K562 (cell line): ENCODE data around the gene DHRS13. TPM values are rescaled to one million over a fixed set of nuclear protein-coding genes. Genes with fewer than 3 reads are reported as not detected.
"Not testable (repeated sequence)": the region's sequence is repeated elsewhere in the genome, so short reads cannot be mapped to it uniquely, and the experiment has no call there.

Experiments used
- ATAC-seq: fragments of 200-7000 bp; cut with Tn5 transposase; 3 replicates; pipeline ENCODE4 v1.9.1; 2020; ENCODE audit warnings: moderate library complexity
- BruUV-seq: library from RNA; stranded (reverse); fragments of 400-500 nt; replicated peaks from 2 replicates; lab custom pipeline; 2021; lab: Mats Ljungman, UMichigan
- CTCF ChIA-PET: fragments of 300-600 bp; formaldehyde crosslinking; extraction: SDS; loops from one replicate; lab custom pipeline; 2021; ENCODE audit warnings: low intra/inter-chr PET ratio; lab: Yijun Ruan, JAX
- POLR2A ChIA-PET: fragments of 300-600, 350-650 bp; sonication (Branson Sonifier 250); formaldehyde crosslinking; extraction: SDS; loops from one replicate; lab custom pipeline; 2021; ENCODE audit warnings: antibody characterized with exemption, inconsistent platforms; lab: Yijun Ruan, JAX
- DNase-seq, 4 experiments: peaks; one replicate each; pipeline versions ENCODE4 v3.0.0 to v3.0.0-alpha.2; 2011 to 2018; ENCODE audit warnings: low spot score in 3 of 4, mixed read lengths in 3 of 4; ENCODE audit errors: extremely low read depth in 1 of 4
- FAIRE-seq: peaks from 2 replicates; lab custom pipeline; 2011; peaks lifted over from hg19 to GRCh38; lab: Jason Lieb, UNC
- H2AFZ ChIP-seq: 2 replicates; pipeline ENCODE4 v1.6.0; 2011; ENCODE audit warnings: low read depth, low read length, control low read depth, inconsistent platforms
- H3K27ac ChIP-seq: fragments of 200-600 bp; 3 replicates; pipeline ENCODE4 v1.8.0; 2011; ENCODE audit warnings: low read depth, mild to moderate bottlenecking, control low read depth, inconsistent platforms, low read length, moderate library complexity, mixed read lengths; ENCODE audit errors: extremely low read depth
- H3K27me3 ChIP-seq, 2 experiments: fragments of 300-600 bp in 1 of 2; 2 replicates in 1 of 2; 3 replicates in 1 of 2; pipeline versions ENCODE4 v1.6.0 to v1.8.0; 2011; ENCODE audit warnings: inconsistent platforms in 2 of 2, low read length in 2 of 2, mild to moderate bottlenecking in 1 of 2, mixed read lengths in 1 of 2, moderate library complexity in 1 of 2; ENCODE audit not compliant: control insufficient read depth in 2 of 2, insufficient read depth in 2 of 2
- H3K36me3 ChIP-seq: fragments of 300-600 bp; 3 replicates; pipeline ENCODE4 v1.8.0; 2011; ENCODE audit warnings: mild to moderate bottlenecking, low read length, inconsistent platforms; ENCODE audit not compliant: control insufficient read depth, insufficient read depth
- H3K4me1 ChIP-seq, 2 experiments: fragments of 200-600 bp in 1 of 2; replicated peaks in 1 of 2; 2 replicates in 1 of 2; 3 replicates in 1 of 2; pipeline versions ENCODE4 v1.5.1 to v1.8.0; 2011; ENCODE audit warnings: inconsistent platforms in 2 of 2, low read length in 2 of 2, mild to moderate bottlenecking in 1 of 2, mixed read lengths in 1 of 2, moderate library complexity in 1 of 2; ENCODE audit not compliant: control insufficient read depth in 2 of 2, insufficient read depth in 2 of 2
- H3K4me2 ChIP-seq: 2 replicates; pipeline ENCODE4 v1.6.1; 2011; ENCODE audit warnings: low read length, control low read depth, inconsistent platforms, mixed read lengths; ENCODE audit not compliant: insufficient read depth
- H3K4me3 ChIP-seq: fragments of 200-600 bp; sonication (generic), shearing (Covaris generic); 2 replicates; pipeline ENCODE4 v1.5.1; 2016; ENCODE audit warnings: control low read depth, inconsistent platforms
- H3K79me2 ChIP-seq: fragments of 200-600 bp; 3 replicates; pipeline ENCODE4 v1.8.0; 2011; ENCODE audit warnings: low read length, inconsistent platforms; ENCODE audit not compliant: control insufficient read depth, insufficient read depth
- H3K9ac ChIP-seq, 2 experiments: 2 replicates each; pipeline versions ENCODE4 v1.6.0 to v1.6.1; 2011; ENCODE audit warnings: low read depth in 2 of 2, low read length in 2 of 2, control low read depth in 1 of 2, inconsistent platforms in 1 of 2, mild to moderate bottlenecking in 1 of 2, mixed read lengths in 1 of 2; ENCODE audit not compliant: insufficient read depth in 1 of 2
- H3K9me1 ChIP-seq: one replicate; pipeline ENCODE4 v1.6.0; 2011; ENCODE audit warnings: inconsistent platforms, mild to moderate bottlenecking, low read length, moderate library complexity; ENCODE audit not compliant: control insufficient read depth, insufficient read depth
- H3K9me3 ChIP-seq: replicated peaks from 2 replicates; pipeline ENCODE4 v1.5.1; 2011; ENCODE audit warnings: low read depth, low read length, inconsistent platforms; ENCODE audit not compliant: control insufficient read depth, insufficient read depth
- H4K20me1 ChIP-seq: replicated peaks from 2 replicates; pipeline ENCODE4 v1.6.1; 2011; ENCODE audit warnings: low read length, inconsistent platforms, mixed read lengths; ENCODE audit not compliant: control insufficient read depth, insufficient read depth
- FOXK2 ChIP-seq, 2 experiments: fragments of 450-650 bp; IDR thresholded peaks in 1 of 2; conservative IDR thresholded peaks in 1 of 2; 2 replicates each; pipeline ENCODE4 v1.6.1; 2016; ENCODE audit warnings: low read depth in 2 of 2, mild to moderate bottlenecking in 1 of 2
- RBM34 ChIP-seq: fragments of 200-400 bp; formaldehyde crosslinking; IDR thresholded peaks from 2 replicates; pipeline ENCODE4 v1.6.1; 2018; ENCODE audit warnings: low read length, borderline replicate concordance; ENCODE audit not compliant: insufficient read depth
- WGBS: fragments of 100-300 bp; shearing (Covaris generic); methylation state at CpG from one replicate; pipeline ENCODE4 v1.1.6; 2016; ENCODE audit warnings: low coverage, mixed read lengths; ENCODE audit not compliant: insufficient coverage; ENCODE audit errors: missing lambda C conversion rate; 5-methylcytosine and 5-hydroxymethylcytosine counted together
- in situ Hi-C: fragments of 300-500 bp; cut with MboI; formaldehyde crosslinking; loops from 4 replicates; pipeline ENCODE4 v1.15.0; 2018; ENCODE audit warnings: inconsistent platforms, mixed read lengths
- intact Hi-C: fragments of 100-400 bp; cut with micrococcal nuclease; formaldehyde crosslinking; loops from 2 replicates; pipeline ENCODE4 v1.14.2; 2022
- polyA plus RNA-seq, 8 experiments: library from polyadenylated mRNA; depleted of rRNA in 4 of 8; stranded (reverse) in 5 of 8; unstranded in 3 of 8; fragments of >200 nt; fragmentation: Nextera tagmentation in 2 of 8; fragmentation: Illumina TruSeq in 1 of 8; extraction: Ambion mirVana in 2 of 8; extraction: Trizol in 1 of 8; gene quantifications; 2 replicates each; pipeline versions ENCODE4 v1.2.1 to v1.2.3, GENCODE V29; 2011 to 2014; ENCODE audit warnings: inconsistent platforms in 1 of 8, missing spikeins in 1 of 8
- total RNA-seq, 7 experiments: library from RNA; depleted of rRNA in 6 of 7; stranded (reverse); fragments of >200 nt in 6 of 7; fragmentation: Illumina TruSeq in 2 of 7; extraction: Trizol in 2 of 7; gene quantifications; 2 replicates each; pipeline versions ENCODE4 v1.2.1 to v1.2.3, GENCODE V29; 2011 to 2021; ENCODE audit warnings: low replicate concordance in 1 of 7

DHRS13 gene
- total and polyA plus RNA-seq, 9 of the 15 experiments (the other 6 are each of a cell fraction or from before 2014, with no cell fraction given) = 0.32 to 52.3 (median 34.3) TPM; not detected in 1

GRCh38 chr17:28935744-28936460 is 33.0 kb upstream of the DHRS13 start (continued):
- TF ChIP-seq RBM34 = no peak
- TF ChIP-seq FOXK2 (conservative IDR thresholded peaks at IDR 0.05 in 1 of 2, IDR thresholded peaks at IDR 0.05 in 1 of 2; ENCODE audit: low read depth in 2 of 2) = no peak

GRCh38 chr17:28934508-28934907 is 31.6 kb upstream of the DHRS13 start:
- peaks cover 79% of the 10 kb centered on the region for H3K79me2 ChIP-seq
- CTCF ChIA-PET, H3K4me3 ChIP-seq, in situ Hi-C loops, DNase-seq, H4K20me1 ChIP-seq, FAIRE-seq, H3K9me1 ChIP-seq, H3K27me3 ChIP-seq, H3K27ac ChIP-seq, H3K9ac ChIP-seq, H3K4me2 ChIP-seq, BruUV-seq, H3K9me3 ChIP-seq, H2AFZ ChIP-seq, ATAC-seq, intact Hi-C loops: not testable (repeated sequence)
- H3K36me3 ChIP-seq = peaks cover 46% of the 10 kb centered on the region
- WGBS = 77% methylated on average over 8 of the region's 8 CpGs
- POLR2A ChIA-PET = interaction anchor here (0.8 to 1.9 kb wide), 8 partner anchors 9 to 272 kb away, joined by 3 to 9 read pairs (median 4); partner anchors contain the start of genes SDF2 and SUPT6H
- peaks cover 0 to 23% of the 10 kb centered on the region in 2 experiments; a peak in 3 of 5 replicates for H3K4me1 ChIP-seq
